Suprapubic skin (tissue), 3 donors: Measurements from ENCODE around the gene CDH1.

Experiments
- POLR2AphosphoS5 ChIP-seq, 3 donors: sonication (generic); formaldehyde crosslinking; IDR thresholded peaks; one replicate each; pipeline ENCODE4 v1.6.1; 2017; ENCODE audit warnings: antibody characterized with exemption in 3 of 3
- TF ChIP-seq, protein P1 (sequence below), 2 donors: fragments of 200-600 bp in 1 of 2; fragments of 450-650 bp in 1 of 2; sonication (generic) in 1 of 2; IDR thresholded peaks; one replicate each; pipeline ENCODE4 v1.5.1; 2016 to 2019; ENCODE audit warnings: antibody characterized with exemption in 2 of 2, mild to moderate bottlenecking in 1 of 2, moderate library complexity in 1 of 2

DNA sequence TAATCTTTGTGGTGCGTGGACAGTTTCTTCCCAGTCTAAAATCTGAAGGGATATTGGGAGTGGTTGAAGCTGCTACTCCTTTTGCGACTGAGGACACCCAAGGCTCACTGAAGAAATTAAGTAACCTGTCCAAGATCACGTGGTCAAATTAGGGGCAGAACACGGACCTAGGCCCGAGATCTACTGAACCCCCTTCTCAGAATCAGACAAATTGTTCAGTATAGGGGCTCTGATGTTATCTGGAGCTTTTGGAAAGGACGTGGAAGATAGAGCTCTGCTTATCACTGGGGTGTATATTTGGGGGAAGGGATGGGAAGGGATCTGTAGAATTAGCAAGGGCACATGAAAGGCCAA, 107.1 kb downstream of the CDH1 start:
- TF ChIP-seq, protein P1, sequence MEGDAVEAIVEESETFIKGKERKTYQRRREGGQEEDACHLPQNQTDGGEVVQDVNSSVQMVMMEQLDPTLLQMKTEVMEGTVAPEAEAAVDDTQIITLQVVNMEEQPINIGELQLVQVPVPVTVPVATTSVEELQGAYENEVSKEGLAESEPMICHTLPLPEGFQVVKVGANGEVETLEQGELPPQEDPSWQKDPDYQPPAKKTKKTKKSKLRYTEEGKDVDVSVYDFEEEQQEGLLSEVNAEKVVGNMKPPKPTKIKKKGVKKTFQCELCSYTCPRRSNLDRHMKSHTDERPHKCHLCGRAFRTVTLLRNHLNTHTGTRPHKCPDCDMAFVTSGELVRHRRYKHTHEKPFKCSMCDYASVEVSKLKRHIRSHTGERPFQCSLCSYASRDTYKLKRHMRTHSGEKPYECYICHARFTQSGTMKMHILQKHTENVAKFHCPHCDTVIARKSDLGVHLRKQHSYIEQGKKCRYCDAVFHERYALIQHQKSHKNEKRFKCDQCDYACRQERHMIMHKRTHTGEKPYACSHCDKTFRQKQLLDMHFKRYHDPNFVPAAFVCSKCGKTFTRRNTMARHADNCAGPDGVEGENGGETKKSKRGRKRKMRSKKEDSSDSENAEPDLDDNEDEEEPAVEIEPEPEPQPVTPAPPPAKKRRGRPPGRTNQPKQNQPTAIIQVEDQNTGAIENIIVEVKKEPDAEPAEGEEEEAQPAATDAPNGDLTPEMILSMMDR (IDR thresholded peaks at IDR 0.05) = no peak
- no peak for TF ChIP-seq POLR2AphosphoS5 (IDR thresholded peaks at IDR 0.05)
